HEK293 (cell line): ENCODE measurements around the gene MFSD11.

Source experiments
- CTCF ChIP-seq: fragments of 450-650 bp; formaldehyde crosslinking; IDR thresholded peaks from 2 replicates; pipeline ENCODE4 v1.5.1; 2016; ENCODE audit warnings: missing biosample characterization, missing genetic modification characterization
- GLIS2 ChIP-seq: fragments of 450-650 bp; formaldehyde crosslinking; IDR thresholded peaks from 2 replicates; pipeline ENCODE4 v1.5.1; 2016; ENCODE audit warnings: missing biosample characterization, missing genetic modification characterization
- HOXD13 ChIP-seq: sonication (generic); formaldehyde crosslinking; IDR thresholded peaks from 2 replicates; pipeline ENCODE4 v1.8.0; 2022; ENCODE audit warnings: missing genetic modification reagents, borderline replicate concordance
- KLF1 ChIP-seq: fragments of 450-650 bp; formaldehyde crosslinking; IDR thresholded peaks from 2 replicates; pipeline ENCODE4 v1.5.1; 2016; ENCODE audit warnings: missing biosample characterization, missing genetic modification characterization
- KLF17 ChIP-seq: fragments of 450-650 bp; formaldehyde crosslinking; IDR thresholded peaks from 2 replicates; pipeline ENCODE4 v1.5.1; 2016; ENCODE audit warnings: missing biosample characterization, missing genetic modification characterization
- KLF7 ChIP-seq: fragments of 450-650 bp; formaldehyde crosslinking; IDR thresholded peaks from 2 replicates; pipeline ENCODE4 v1.5.1; 2016; ENCODE audit warnings: missing biosample characterization, missing genetic modification characterization, borderline replicate concordance
- KLF8 ChIP-seq: fragments of 450-650 bp; formaldehyde crosslinking; IDR thresholded peaks from 2 replicates; pipeline ENCODE4 v1.5.1; 2016; ENCODE audit warnings: missing biosample characterization, missing genetic modification characterization
- MZF1 ChIP-seq: fragments of 450-650 bp; formaldehyde crosslinking; IDR thresholded peaks from 2 replicates; pipeline ENCODE4 v1.5.1; 2017; ENCODE audit warnings: missing biosample characterization, missing genetic modification characterization, borderline replicate concordance
- SETDB1 ChIP-seq: IDR thresholded peaks from one replicate; pipeline ENCODE4 v1.6.1; 2017; ENCODE audit warnings: mild to moderate bottlenecking, low read length, moderate library complexity, mixed read lengths; ENCODE audit not compliant: insufficient read length
- SP3 ChIP-seq: fragments of 450-650 bp; formaldehyde crosslinking; IDR thresholded peaks from 2 replicates; pipeline ENCODE4 v1.5.1; 2016; ENCODE audit warnings: missing biosample characterization, missing genetic modification characterization
- WT1 ChIP-seq: fragments of 450-650 bp; formaldehyde crosslinking; IDR thresholded peaks from 2 replicates; pipeline ENCODE4 v1.5.1; 2016; ENCODE audit warnings: missing biosample characterization, missing genetic modification characterization
- ZBTB48 ChIP-seq: fragments of 450-650 bp; formaldehyde crosslinking; IDR thresholded peaks from 2 replicates; pipeline ENCODE4 v1.5.1; 2016; ENCODE audit warnings: missing biosample characterization, missing genetic modification characterization
- ZBTB6 ChIP-seq: fragments of 450-650 bp; formaldehyde crosslinking; IDR thresholded peaks from 2 replicates; pipeline ENCODE4 v1.5.1; 2017; ENCODE audit warnings: missing biosample characterization, missing genetic modification characterization
- ZFHX2 ChIP-seq: fragments of 450-650 bp; formaldehyde crosslinking; conservative IDR thresholded peaks from 2 replicates; pipeline ENCODE4 v1.5.1; 2016; ENCODE audit warnings: missing biosample characterization, missing genetic modification characterization
- ZFP69B ChIP-seq: fragments of 450-650 bp; formaldehyde crosslinking; IDR thresholded peaks from 2 replicates; pipeline ENCODE4 v1.5.1; 2016; ENCODE audit warnings: missing biosample characterization, missing genetic modification characterization
- ZIC2 ChIP-seq: fragments of 450-650 bp; formaldehyde crosslinking; IDR thresholded peaks from 2 replicates; pipeline ENCODE4 v1.5.1; 2016; ENCODE audit warnings: missing biosample characterization, missing genetic modification characterization
- ZNF10 ChIP-seq: fragments of 450-650 bp; formaldehyde crosslinking; IDR thresholded peaks from 2 replicates; pipeline ENCODE4 v1.5.1; 2017; ENCODE audit warnings: missing biosample characterization, missing genetic modification characterization
- ZNF138 ChIP-seq: fragments of 450-650 bp; formaldehyde crosslinking; IDR thresholded peaks from 2 replicates; pipeline ENCODE4 v1.5.1; 2016; ENCODE audit warnings: missing biosample characterization, missing genetic modification characterization, borderline replicate concordance
- ZNF148 ChIP-seq: fragments of 450-650 bp; formaldehyde crosslinking; IDR thresholded peaks from 2 replicates; pipeline ENCODE4 v1.5.0; 2017; ENCODE audit warnings: missing biosample characterization, missing genetic modification characterization, borderline replicate concordance
- ZNF18 ChIP-seq: fragments of 450-650 bp; formaldehyde crosslinking; IDR thresholded peaks from 2 replicates; pipeline ENCODE4 v1.5.1; 2016; ENCODE audit warnings: missing biosample characterization, missing genetic modification characterization
- ZNF184 ChIP-seq: fragments of 450-650 bp; IDR thresholded peaks from 2 replicates; pipeline ENCODE4 v1.5.1; 2018; ENCODE audit warnings: missing biosample characterization, mild to moderate bottlenecking, missing genetic modification characterization
- ZNF391 ChIP-seq: fragments of 450-650 bp; formaldehyde crosslinking; IDR thresholded peaks from 2 replicates; pipeline ENCODE4 v1.5.1; 2016; ENCODE audit warnings: low read depth, missing biosample characterization, missing genetic modification characterization, borderline replicate concordance
- ZNF398 ChIP-seq: fragments of 450-650 bp; formaldehyde crosslinking; IDR thresholded peaks from 2 replicates; pipeline ENCODE4 v1.5.1; 2017; ENCODE audit warnings: missing biosample characterization, missing genetic modification characterization
- ZNF423 ChIP-seq: fragments of 450-650 bp; formaldehyde crosslinking; IDR thresholded peaks from 2 replicates; pipeline ENCODE4 v1.5.1; 2016; ENCODE audit warnings: missing biosample characterization, missing genetic modification characterization
- ZNF473 ChIP-seq: fragments of 450-650 bp; formaldehyde crosslinking; IDR thresholded peaks from 2 replicates; pipeline ENCODE4 v1.5.1; 2017; ENCODE audit warnings: missing biosample characterization, missing genetic modification characterization
- ZNF510 ChIP-seq: fragments of 450-650 bp; formaldehyde crosslinking; IDR thresholded peaks from 2 replicates; pipeline ENCODE4 v1.5.1; 2018; ENCODE audit warnings: mild to moderate bottlenecking, missing genetic modification characterization, missing biosample characterization; ENCODE audit not compliant: insufficient replicate concordance
- ZNF558 ChIP-seq: fragments of 450-650 bp; formaldehyde crosslinking; IDR thresholded peaks from 2 replicates; pipeline ENCODE4 v1.5.1; 2016; ENCODE audit warnings: missing biosample characterization, missing genetic modification characterization
- ZNF600 ChIP-seq: fragments of 450-650 bp; formaldehyde crosslinking; IDR thresholded peaks from 2 replicates; pipeline ENCODE4 v1.5.1; 2016; ENCODE audit warnings: missing biosample characterization, missing genetic modification characterization
- ZNF639 ChIP-seq: fragments of 450-650 bp; formaldehyde crosslinking; IDR thresholded peaks from 2 replicates; pipeline ENCODE4 v1.5.1; 2016; ENCODE audit warnings: missing biosample characterization, missing genetic modification characterization
- ZNF76 ChIP-seq: fragments of 450-650 bp; formaldehyde crosslinking; IDR thresholded peaks from 2 replicates; pipeline ENCODE4; 2016; ENCODE audit warnings: low read depth, missing biosample characterization, missing genetic modification characterization, borderline replicate concordance

Gene MFSD11

GRCh38 chr17:76725580-76726230 is 12.2 kb upstream of the MFSD11 start (continued):
- TF ChIP-seq ZBTB6 = peak; percentile 53; the same call in 1 of the 2 replicates
- TF ChIP-seq ZIC2 (tag by site-specific recombination) = peak; percentile 97
- TF ChIP-seq KLF17 = no peak
- peak; percentile 84 for TF ChIP-seq ZBTB48 (tag by site-specific recombination)
- no peak for TF ChIP-seq ZNF138
- TF ChIP-seq KLF7 = no peak
- TF ChIP-seq ZNF510 (tag by site-specific recombination) = no peak
- no peak for TF ChIP-seq ZNF639 (tag by site-specific recombination)
- no peak for TF ChIP-seq KLF8 (tag by site-specific recombination)
- no peak for TF ChIP-seq KLF1 (tag by site-specific recombination)
- TF ChIP-seq WT1 = no peak
- no peak; the same call in 1 of the 2 replicates for TF ChIP-seq CTCF (tag by site-specific recombination)
- TF ChIP-seq GLIS2 (tag by site-specific recombination) = peak; percentile 95
- TF ChIP-seq ZNF600 (tag by site-specific recombination) = no peak
- no peak for TF ChIP-seq SP3 (tag by site-specific recombination)
- TF ChIP-seq ZNF10 (tag by site-specific recombination) = no peak
- no peak for TF ChIP-seq ZFHX2 (tag by site-specific recombination)
- no peak for TF ChIP-seq ZNF148 (tag by site-specific recombination)
- no peak for TF ChIP-seq HOXD13 (CRISPR knock-in tag)
- no peak for TF ChIP-seq ZFP69B (tag by site-specific recombination)
- TF ChIP-seq MZF1 (tag by site-specific recombination) = no peak
- no peak for TF ChIP-seq ZNF391 (tag by site-specific recombination)
- no peak for TF ChIP-seq SETDB1
- no peak for TF ChIP-seq ZNF18 (tag by site-specific recombination)
- TF ChIP-seq ZNF423 (tag by site-specific recombination) = peak; percentile 98
- no peak for TF ChIP-seq ZNF184 (tag by site-specific recombination)
- no peak for TF ChIP-seq ZNF473 (tag by site-specific recombination)
- no peak for TF ChIP-seq ZNF398 (tag by site-specific recombination)
- no peak for TF ChIP-seq ZNF558 (tag by site-specific recombination)
- TF ChIP-seq ZNF76 (tag by site-specific recombination) = peak; percentile 16
